Liver (tissue), 9 donors: ENCODE data around the gene CDH6. TPM values are rescaled to one million over a fixed set of nuclear protein-coding genes. Genes with fewer than 3 reads are reported as not detected.

Experiments used
- DNase-seq: peaks from one replicate; pipeline ENCODE4 v3.0.0-alpha.2; 2017; ENCODE audit warnings: low spot score
- H3K27ac ChIP-seq, 2 donors: one replicate each; pipeline ENCODE4 v1.7.0; 2013; ENCODE audit warnings: inconsistent platforms in 2 of 2, low read length in 2 of 2, control low read depth in 1 of 2, low read depth in 1 of 2, mild to moderate bottlenecking in 1 of 2
- H3K27me3 ChIP-seq, 4 donors: one replicate each; pipeline versions ENCODE4 v1.6.1 to v1.7.0; 2013; ENCODE audit warnings: low read length in 3 of 4, inconsistent platforms in 1 of 4, mild to moderate bottlenecking in 1 of 4, moderate library complexity in 1 of 4; ENCODE audit not compliant: control insufficient read depth in 4 of 4, insufficient read depth in 4 of 4
- H3K36me3 ChIP-seq, 4 donors: one replicate each; pipeline versions ENCODE4 v1.6.1 to v1.7.0; 2013; ENCODE audit warnings: low read length in 3 of 4, mild to moderate bottlenecking in 3 of 4, low read depth in 1 of 4, moderate library complexity in 1 of 4; ENCODE audit not compliant: control insufficient read depth in 4 of 4, insufficient read depth in 3 of 4
- H3K4me1 ChIP-seq, 4 donors: one replicate each; pipeline versions ENCODE4 v1.6.1 to v1.7.0; 2013; ENCODE audit warnings: low read length in 3 of 4, mild to moderate bottlenecking in 3 of 4, moderate library complexity in 1 of 4; ENCODE audit not compliant: control insufficient read depth in 4 of 4, insufficient read depth in 4 of 4
- H3K4me3 ChIP-seq, 3 donors: one replicate each; pipeline versions ENCODE4 v1.6.1 to v1.7.0; 2013; ENCODE audit warnings: low read length in 3 of 3, control low read depth in 1 of 3, low read depth in 1 of 3, mild to moderate bottlenecking in 1 of 3
- H3K9ac ChIP-seq, 2 donors: one replicate each; pipeline ENCODE4 v1.7.0; 2013; ENCODE audit warnings: low read length in 2 of 2, mild to moderate bottlenecking in 2 of 2, moderate library complexity in 2 of 2, control low read depth in 1 of 2, low read depth in 1 of 2
- H3K9me3 ChIP-seq, 4 donors: one replicate each; pipeline versions ENCODE4 v1.6.1 to v1.7.0; 2013; ENCODE audit warnings: low read length in 3 of 4; ENCODE audit not compliant: control insufficient read depth in 4 of 4
- ATF3 ChIP-seq: IDR thresholded peaks from 2 replicates; pipeline ENCODE4 v1.6.1; 2016; ENCODE audit warnings: antibody characterized with exemption
- CTCF ChIP-seq: fragments of 150-350 bp; IDR thresholded peaks from 2 replicates; pipeline ENCODE4 v1.5.1; 2017; ENCODE audit warnings: improper control_type of control experiment, low read depth, low read length; ENCODE audit not compliant: missing input control
- EGR1 ChIP-seq, 2 donors: IDR thresholded peaks; 2 replicates each; pipeline ENCODE4 v1.6.1; 2016 to 2018; ENCODE audit warnings: antibody characterized with exemption in 2 of 2, low read depth in 2 of 2
- FOXA1 ChIP-seq: IDR thresholded peaks from 2 replicates; pipeline ENCODE4 v1.6.1; 2016; ENCODE audit warnings: antibody characterized with exemption
- FOXA2 ChIP-seq: IDR thresholded peaks from 2 replicates; pipeline ENCODE4 v1.6.1; 2016; ENCODE audit warnings: antibody characterized with exemption
- GABPA ChIP-seq, 2 donors: IDR thresholded peaks in 1 of 2; conservative IDR thresholded peaks in 1 of 2; 2 replicates each; pipeline ENCODE4 v1.6.1; 2016; ENCODE audit warnings: antibody characterized with exemption in 2 of 2, mild to moderate bottlenecking in 1 of 2, moderate library complexity in 1 of 2
- HNF4A ChIP-seq, 2 donors: conservative IDR thresholded peaks; 2 replicates each; pipeline ENCODE4 v1.6.1; 2016; ENCODE audit warnings: antibody characterized with exemption in 2 of 2, mild to moderate bottlenecking in 2 of 2
- HNF4G ChIP-seq: IDR thresholded peaks from 2 replicates; pipeline ENCODE4 v1.6.1; 2016; ENCODE audit warnings: antibody characterized with exemption
- JUND ChIP-seq, 2 donors: IDR thresholded peaks; 2 replicates each; pipeline ENCODE4 v1.6.1; 2016; ENCODE audit warnings: antibody characterized with exemption in 2 of 2
- MAX ChIP-seq: IDR thresholded peaks from 2 replicates; pipeline ENCODE4 v1.6.1; 2016; ENCODE audit warnings: antibody characterized with exemption
- NR2F2 ChIP-seq: IDR thresholded peaks from 2 replicates; pipeline ENCODE4 v1.6.1; 2016; ENCODE audit warnings: antibody characterized with exemption
- RAD21 ChIP-seq, 2 donors: IDR thresholded peaks; 2 replicates each; pipeline ENCODE4 v1.6.1; 2016; ENCODE audit warnings: antibody characterized with exemption in 2 of 2, mild to moderate bottlenecking in 2 of 2
- REST ChIP-seq: IDR thresholded peaks from 2 replicates; pipeline ENCODE4 v1.6.1; 2016; ENCODE audit warnings: antibody characterized with exemption, mild to moderate bottlenecking
- RXRA ChIP-seq, 2 donors: IDR thresholded peaks; 2 replicates each; pipeline ENCODE4 v1.6.1; 2017 to 2018; ENCODE audit warnings: antibody characterized with exemption in 2 of 2, mild to moderate bottlenecking in 1 of 2
- SP1 ChIP-seq: IDR thresholded peaks from 2 replicates; pipeline ENCODE4 v1.6.1; 2018; ENCODE audit warnings: antibody characterized with exemption, mild to moderate bottlenecking
- TAF1 ChIP-seq: conservative IDR thresholded peaks from 2 replicates; pipeline ENCODE4 v1.6.1; 2016; ENCODE audit warnings: antibody characterized with exemption, mild to moderate bottlenecking
- YY1 ChIP-seq: IDR thresholded peaks from 2 replicates; pipeline ENCODE4 v1.6.1; 2016; ENCODE audit warnings: antibody characterized with exemption, mild to moderate bottlenecking
- ZBTB33 ChIP-seq: IDR thresholded peaks from 2 replicates; pipeline ENCODE4 v1.6.1; 2016; ENCODE audit warnings: antibody characterized with exemption
- polyA plus RNA-seq, 2 donors: library from polyadenylated mRNA; stranded (reverse) in 1 of 2; unstranded in 1 of 2; fragments of 200-250 nt in 1 of 2; fragments of >200 nt in 1 of 2; fragmentation: Nextera tagmentation in 1 of 2; extraction: Ambion mirVana in 1 of 2; gene quantifications; one replicate each; pipeline versions ENCODE4 v1.2.1 to v1.2.3, GENCODE V29; 2013 to 2015
- total RNA-seq, 2 donors: library from RNA; depleted of rRNA; stranded (reverse); fragments of >200 nt; gene quantifications; one replicate each; pipeline ENCODE4 v1.2.3, GENCODE V29; 2014
- donor health status: healthy.
- donor health status: healthy.
- donor health status: healthy.
- donor health status: healthy.
- donor health status: healthy.

CDH6 gene
- total and polyA plus RNA-seq, 4 donors = 0.18 to 3.7 (median 0.84) TPM

- no peak for TF ChIP-seq REST
- TF ChIP-seq SP1 = no peak
- TF ChIP-seq MAX = no peak
- TF ChIP-seq GABPA (IDR thresholded peaks at IDR 0.05 in 1 of 2, conservative IDR thresholded peaks at IDR 0.05 in 1 of 2) = no peak
- TF ChIP-seq YY1 = no peak
- no peak for TF ChIP-seq JUND (IDR thresholded peaks at IDR 0.05)
- no peak for TF ChIP-seq NR2F2
- TF ChIP-seq EGR1 (IDR thresholded peaks at IDR 0.05; ENCODE audit: low read depth in 2 of 2) = no peak
- TF ChIP-seq TAF1 = no peak
- no peak for TF ChIP-seq FOXA1
- no peak for TF ChIP-seq HNF4G
- no peak for TF ChIP-seq HNF4A (conservative IDR thresholded peaks at IDR 0.05)
- no peak for TF ChIP-seq ATF3
- TF ChIP-seq RAD21 (IDR thresholded peaks at IDR 0.05) = no peak
- TF ChIP-seq FOXA2 = no peak
- no peak for TF ChIP-seq RXRA (IDR thresholded peaks at IDR 0.05)
- TF ChIP-seq ZBTB33 = no peak
- TF ChIP-seq CTCF = no peak
- H3K27ac ChIP-seq = no peak overlapping the region
- no peaks in the 10 kb centered on the region for H3K9me3 ChIP-seq
Observed at GRCh38 chr5:31172881-31173280, 20.6 kb upstream of the CDH6 start.

More at GRCh38 chr5:31172881-31173280, 20.6 kb upstream of the CDH6 start:
- Histone ChIP-seq H3K4me1 (no peaks in the 10 kb centered on the region), H3K4me3 (no peak overlapping the region), H3K36me3 (no peaks in the 10 kb centered on the region), H3K27me3 (peaks cover 0 to 5% (median 0%) of the 10 kb centered on the region in 4 donors), H3K9ac (no peak overlapping the region)
- no peak for DNase-seq
